ENCODE results near the gene NPC1. TPM values are rescaled to one million over a fixed set of nuclear protein-coding genes. Genes with fewer than 3 reads are reported as not detected.

NPC1 gene
- total RNA-seq, 1 donor from 2014 or later: 42.4 TPM

- no peaks in the 10 kb centered on the region for H3K27me3 Mint-ChIP-seq (ENCODE audit: low read depth, unreplicated experiment)
- peak overlapping the region; percentile 96 for H3K4me3 Mint-ChIP-seq (ENCODE audit: unreplicated experiment)
- H3K36me3 Mint-ChIP-seq (ENCODE audit: low read depth, unreplicated experiment): peaks cover 3% of the 10 kb centered on the region
- H4K20me1 ChIP-seq (ENCODE audit: insufficient read depth, low read length): peaks cover 25% of the 10 kb centered on the region
- TF ChIP-seq EZH2 (IDR thresholded peaks at IDR 0.05; ENCODE audit: insufficient read depth, low read length): no peak
- no peak for TF ChIP-seq CTCF (IDR thresholded peaks at IDR 0.05; ENCODE audit: insufficient read depth, low read depth, low read length)
- FAIRE-seq (no peak), DNase-seq (ENCODE audit: low read depth) (no peak)
- peak overlapping the region; percentile 65 for H3K27ac ChIP-seq (ENCODE audit: low read depth, low read length)
- H3K9ac ChIP-seq (ENCODE audit: low read length): peak overlapping the region; percentile 88
- H3K27ac Mint-ChIP-seq (ENCODE audit: unreplicated experiment): peak overlapping the region; percentile 5
- no peaks in the 10 kb centered on the region for H3K27me3 ChIP-seq (ENCODE audit: insufficient read depth, low read length)
- H3K79me2 ChIP-seq (ENCODE audit: insufficient read depth, low read length): peaks cover 26% of the 10 kb centered on the region
- no peaks in the 10 kb centered on the region for H3K9me3 Mint-ChIP-seq (ENCODE audit: unreplicated experiment)
- H3K4me1 ChIP-seq (ENCODE audit: insufficient read depth, low read length): peaks cover 11% of the 10 kb centered on the region
- H3K4me3 ChIP-seq (ENCODE audit: insufficient read depth, low read depth, low read length): peak overlapping the region; percentile 84
- peaks cover 11% of the 10 kb centered on the region for H3K4me1 Mint-ChIP-seq (ENCODE audit: low read depth, unreplicated experiment)
- peaks cover 6% of the 10 kb centered on the region for H3K36me3 ChIP-seq (ENCODE audit: insufficient read depth, low read length)
- peak overlapping the region; percentile 98 for H2AFZ ChIP-seq (ENCODE audit: low read depth, low read length)
- no peaks in the 10 kb centered on the region for H3K9me3 ChIP-seq (ENCODE audit: insufficient read depth, low read depth, low read length)
- H3K4me2 ChIP-seq (ENCODE audit: low read length): peak overlapping the region; percentile 98
Measured at GRCh38 chr18:23503963-23504344, 82.4 kb downstream of the NPC1 start.

GRCh38 chr18:23503038-23503962, 83.0 kb downstream of the NPC1 start, which contains the start of gene RMC1:
RMC1 (plus strand) TSS chr18:23503511; CDS start chr18:23503619, 108 bp downstream.
- DNase-seq (ENCODE audit: low read depth) (peak; percentile 85), FAIRE-seq (no peak)
- Histone ChIP-seq H3K79me2 (ENCODE audit: insufficient read depth, low read length) (peaks cover 23% of the 10 kb centered on the region), H3K9me3 (ENCODE audit: insufficient read depth, low read depth, low read length) (no peaks in the 10 kb centered on the region), H2AFZ (ENCODE audit: low read depth, low read length) (peak within 1 kb of the TSS; percentile 98), H3K36me3 (ENCODE audit: insufficient read depth, low read length) (peaks cover 3% of the 10 kb centered on the region), H3K27ac (ENCODE audit: low read depth, low read length) (peak within 1 kb of the TSS; percentile 65), H3K9ac (ENCODE audit: low read length) (peak within 1 kb of the TSS; percentile 88), H3K4me2 (ENCODE audit: low read length) (peak within 1 kb of the TSS; percentile 98), H3K27me3 (ENCODE audit: insufficient read depth, low read length) (no peaks in the 10 kb centered on the region), H3K4me3 (ENCODE audit: insufficient read depth, low read depth, low read length) (peak within 1 kb of the TSS; percentile 84), H3K4me1 (ENCODE audit: insufficient read depth, low read length) (peaks cover 11% of the 10 kb centered on the region), H4K20me1 (ENCODE audit: insufficient read depth, low read length) (peaks cover 21% of the 10 kb centered on the region)
- Mint-ChIP-seq H3K27ac (ENCODE audit: unreplicated experiment) (peak within 1 kb of the TSS; percentile 63), H3K36me3 (ENCODE audit: low read depth, unreplicated experiment) (peaks cover 3% of the 10 kb centered on the region), H3K9me3 (ENCODE audit: unreplicated experiment) (no peaks in the 10 kb centered on the region), H3K27me3 (ENCODE audit: low read depth, unreplicated experiment) (no peaks in the 10 kb centered on the region), H3K4me1 (ENCODE audit: low read depth, unreplicated experiment) (peaks cover 18% of the 10 kb centered on the region), H3K4me3 (ENCODE audit: unreplicated experiment) (peak within 1 kb of the TSS; percentile 96)
- no peak for TF ChIP-seq EZH2 (IDR thresholded peaks at IDR 0.05; ENCODE audit: insufficient read depth, low read length)
- TF ChIP-seq CTCF (IDR thresholded peaks at IDR 0.05; ENCODE audit: insufficient read depth, low read depth, low read length): no peak

Data from astrocyte (in vitro differentiated cells and primary cell).